Measurements from ENCODE around the gene EFCAB12.
"Not testable (repeated sequence)": the region's sequence is repeated elsewhere in the genome, so short reads cannot be mapped to it uniquely, and the experiment has no call there.

Gene EFCAB12

DNA sequence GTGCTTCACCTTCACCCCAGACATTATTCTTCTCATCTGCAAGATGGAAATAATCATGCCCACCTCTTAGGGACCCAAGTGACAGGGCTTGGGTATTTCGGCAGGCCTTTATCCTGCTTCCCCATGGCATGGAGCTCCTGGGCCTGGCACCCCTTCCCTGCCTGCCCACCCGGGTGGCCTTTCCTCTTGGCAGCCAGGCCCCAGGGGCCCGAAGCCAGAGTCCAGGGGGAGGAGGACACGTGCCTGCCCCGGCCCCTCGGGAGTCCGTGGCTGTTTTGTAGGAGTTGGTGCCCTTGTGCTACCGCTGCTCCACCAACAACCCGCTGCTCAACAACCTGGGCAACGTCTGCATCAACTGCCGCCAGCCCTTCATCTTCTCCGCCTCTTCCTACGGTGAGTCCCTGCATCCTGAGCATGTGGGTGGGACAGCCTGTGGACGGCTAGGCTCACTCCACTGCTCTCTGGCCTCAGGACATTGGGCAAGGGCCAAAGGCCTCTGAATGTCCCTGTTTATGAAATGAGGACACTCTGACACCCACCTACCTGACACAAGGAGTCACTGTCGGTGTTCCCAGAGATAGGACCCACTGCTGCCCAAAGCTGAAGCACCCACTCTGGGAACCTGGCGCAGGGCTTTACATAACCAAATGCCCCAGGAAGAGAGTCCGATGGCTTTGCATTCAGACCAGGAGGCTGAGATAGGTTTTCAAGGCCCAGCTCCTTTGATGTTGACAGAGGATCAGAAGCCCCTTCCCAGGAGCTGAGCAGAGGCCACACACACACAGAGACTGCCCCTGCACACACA is 34.5 kb downstream of the EFCAB12 start:
- not testable (repeated sequence) for DNase-seq (ENCODE audit: low spot score)

DNA sequence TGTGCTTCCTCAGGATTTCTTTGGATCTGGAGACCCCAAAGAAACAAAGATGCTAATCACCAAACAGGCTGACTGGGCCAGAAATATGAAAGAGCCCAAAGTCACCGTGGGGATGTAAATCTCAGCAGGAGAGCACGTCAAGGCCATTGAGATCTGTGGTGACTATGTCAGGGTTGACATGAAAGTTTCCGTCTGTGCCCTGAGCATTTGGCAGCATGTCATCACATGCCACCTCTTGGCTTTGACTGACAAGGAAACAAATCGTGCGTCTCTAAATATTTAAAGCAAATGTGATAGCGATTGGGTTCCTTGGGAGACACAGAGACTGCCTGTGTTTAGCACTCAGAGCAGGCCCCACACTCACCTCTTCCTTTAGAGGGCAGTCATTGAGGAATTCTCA is 35.2 kb downstream of the EFCAB12 start:
- no peak for DNase-seq (ENCODE audit: low spot score)

DNA sequence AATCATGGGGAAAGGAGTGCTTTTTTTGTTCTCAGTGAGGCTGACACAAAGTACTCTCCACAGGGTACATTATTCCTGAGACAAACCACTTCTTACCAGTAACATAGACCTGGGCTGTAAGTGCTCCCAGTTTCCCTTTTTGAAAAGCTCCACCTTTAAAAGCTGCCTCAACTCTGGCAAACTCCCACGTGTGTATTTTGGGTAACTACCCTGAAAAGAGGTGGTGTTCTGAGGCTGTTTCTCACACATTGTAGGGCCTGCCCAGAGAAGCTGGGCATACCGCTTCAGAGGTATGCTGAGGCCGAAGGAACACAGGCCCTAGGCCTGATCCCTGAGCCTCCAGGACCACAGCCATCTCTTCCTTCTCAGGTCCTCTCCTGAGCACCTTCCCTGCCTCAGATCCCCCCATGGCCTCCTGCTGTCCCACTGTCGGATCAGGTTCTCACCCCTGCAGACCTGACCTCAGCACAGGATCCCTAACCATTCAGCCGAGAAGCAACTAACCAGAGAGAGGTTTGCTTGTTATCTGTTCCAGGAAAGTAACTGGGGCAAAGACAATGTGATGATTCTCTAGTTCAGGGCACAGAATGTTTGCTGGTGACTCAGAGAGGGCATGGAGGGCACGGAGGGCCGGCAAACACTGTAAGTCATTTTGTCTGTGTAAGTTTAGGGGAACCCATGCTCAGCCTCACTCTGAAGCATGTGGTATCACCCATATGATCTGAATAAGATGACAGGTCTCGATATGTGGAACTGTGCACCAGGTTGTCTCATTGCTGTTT is 36.1 kb downstream of the EFCAB12 start:
- not testable (repeated sequence) for DNase-seq (ENCODE audit: low spot score)

DNA sequence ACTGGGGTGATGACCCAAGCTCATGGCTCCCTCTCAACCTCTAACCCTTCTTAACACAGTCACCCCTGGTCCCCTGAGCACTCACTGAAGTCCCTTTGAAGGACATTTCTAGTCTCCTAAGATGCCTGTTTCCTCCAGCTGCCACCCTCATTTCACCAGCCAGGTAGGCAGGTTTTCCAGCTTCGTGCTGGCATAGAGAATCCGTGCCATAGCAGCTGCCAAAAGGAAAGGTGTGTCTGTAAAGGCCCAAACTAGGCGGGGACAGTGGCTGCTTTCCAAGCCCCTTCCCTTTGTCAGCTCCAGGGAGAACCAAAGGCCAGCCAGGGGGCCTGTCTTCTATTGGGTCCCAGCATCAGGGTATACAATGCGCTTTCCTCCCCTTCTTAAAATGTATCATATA is 36.9 kb downstream of the EFCAB12 start:
- DNase-seq (ENCODE audit: low spot score), result not testable (repeated sequence)

DNA sequence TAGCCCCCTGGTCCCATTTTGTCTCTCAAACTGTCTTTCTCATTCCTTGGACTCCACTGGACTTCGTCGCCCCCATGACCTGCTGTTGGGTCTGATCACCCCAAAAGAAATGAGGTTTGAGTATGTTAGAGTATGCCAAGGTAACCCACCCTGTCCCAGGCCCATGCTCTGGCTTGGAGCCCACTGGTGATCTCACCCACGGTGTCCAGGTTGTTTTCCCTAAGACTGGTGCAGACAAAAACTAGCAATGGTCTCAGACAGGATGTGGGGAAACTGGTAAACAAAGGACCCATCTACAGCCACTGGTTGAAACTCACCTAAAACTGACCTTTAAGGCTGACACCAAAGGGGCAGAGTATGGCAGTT is 38.9 kb downstream of the EFCAB12 start:
- DNase-seq (ENCODE audit: low spot score), result no peak

DNA sequence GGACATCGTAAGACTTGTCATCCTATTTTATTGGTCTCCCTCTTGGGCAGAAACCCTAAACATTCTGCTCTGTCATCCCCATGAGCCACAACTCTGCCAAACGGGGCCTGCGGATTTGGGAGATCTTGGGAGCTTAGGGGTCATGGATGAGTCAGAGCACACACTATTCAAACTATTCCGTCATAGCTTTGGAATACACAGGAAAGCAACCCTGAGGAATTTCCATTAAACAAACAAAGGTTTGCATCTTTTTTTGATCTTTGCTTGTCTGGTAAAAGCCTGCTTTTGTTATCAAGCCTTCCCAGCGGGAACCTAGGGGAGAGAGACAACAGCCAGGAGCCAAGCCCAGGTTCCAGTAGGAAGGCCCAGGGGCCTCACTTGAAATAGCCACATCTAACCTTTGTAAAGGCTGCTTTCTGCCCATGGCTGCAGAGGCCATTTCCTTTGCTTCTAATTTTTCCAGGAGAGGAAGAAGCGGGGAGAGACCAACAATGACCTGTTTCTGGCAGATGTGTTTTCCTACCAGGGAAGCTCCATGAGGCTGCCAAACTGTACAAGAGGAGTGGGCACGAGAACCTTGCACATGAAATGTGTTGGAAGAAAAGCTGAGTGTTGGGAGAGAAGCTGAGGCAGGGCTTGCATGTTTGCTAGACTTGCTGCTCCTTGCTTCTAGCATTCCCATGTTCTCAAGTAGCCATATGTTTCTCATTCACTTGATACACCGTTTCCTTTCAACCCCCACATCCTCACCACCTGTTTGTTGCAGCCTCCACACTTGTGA is 39.5 kb downstream of the EFCAB12 start:
- peak; percentile 27 for DNase-seq (ENCODE audit: low spot score)

DNA sequence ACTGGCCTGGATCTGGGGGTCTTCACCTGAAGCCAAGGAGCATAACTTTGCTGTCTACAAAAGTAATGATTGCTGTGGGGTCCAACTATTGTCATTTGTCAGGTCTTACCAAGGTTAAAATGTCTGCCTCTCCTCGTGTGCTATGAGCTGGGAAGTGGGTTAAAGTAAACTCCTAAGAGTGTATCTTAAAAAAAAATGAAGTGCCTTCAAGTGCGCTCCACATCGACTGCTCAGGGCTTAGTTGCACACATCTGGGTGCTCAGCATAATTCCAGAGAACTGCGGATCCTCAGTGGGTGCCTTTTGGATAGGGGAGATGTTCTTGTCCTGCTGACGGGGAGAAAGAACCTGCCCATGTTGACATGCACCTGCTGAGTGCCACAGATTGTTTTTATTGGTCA is 40.9 kb downstream of the EFCAB12 start:
- DNase-seq (ENCODE audit: low spot score), result no peak

DNA sequence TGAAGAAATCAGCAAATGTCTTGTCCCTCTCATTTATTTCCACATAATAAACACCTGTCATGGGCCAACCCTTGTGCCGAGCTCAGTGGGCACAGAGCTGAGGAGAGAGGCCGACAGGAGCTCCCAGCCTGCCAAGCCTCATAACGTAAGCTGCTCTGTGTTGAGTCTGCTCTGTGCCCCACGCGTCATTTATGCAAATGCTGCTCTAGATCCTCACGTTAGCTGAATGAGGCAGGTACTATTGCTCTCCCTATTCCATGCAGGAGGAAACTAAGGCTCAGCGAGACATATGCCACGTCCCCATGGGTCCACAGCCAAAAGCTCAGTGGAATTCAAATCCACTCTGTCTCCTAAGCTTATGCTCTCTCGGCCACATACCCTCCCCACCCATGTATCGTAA is 41.5 kb downstream of the EFCAB12 start:
- no peak for DNase-seq (ENCODE audit: low spot score)

DNA sequence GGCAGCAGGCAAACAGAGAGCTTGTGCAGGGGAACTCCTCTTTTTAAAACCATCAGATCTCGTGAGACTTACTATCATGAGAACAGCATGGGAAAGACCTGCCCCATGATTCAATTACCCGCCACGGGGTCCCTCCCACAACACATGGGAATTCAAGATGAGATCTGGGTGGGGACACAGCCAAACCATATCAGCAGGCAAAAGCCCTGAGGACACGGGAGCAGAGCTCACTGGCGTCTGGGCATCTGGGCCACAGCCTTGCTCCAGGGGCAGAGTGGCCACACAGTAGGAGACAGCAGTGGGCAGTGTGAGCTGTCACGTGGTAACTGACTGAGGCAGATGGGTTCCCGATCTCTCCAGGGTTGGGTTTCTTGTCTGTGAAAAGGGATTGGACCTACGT is 42.9 kb downstream of the EFCAB12 start:
- DNase-seq (ENCODE audit: low spot score), result not testable (repeated sequence)

DNA sequence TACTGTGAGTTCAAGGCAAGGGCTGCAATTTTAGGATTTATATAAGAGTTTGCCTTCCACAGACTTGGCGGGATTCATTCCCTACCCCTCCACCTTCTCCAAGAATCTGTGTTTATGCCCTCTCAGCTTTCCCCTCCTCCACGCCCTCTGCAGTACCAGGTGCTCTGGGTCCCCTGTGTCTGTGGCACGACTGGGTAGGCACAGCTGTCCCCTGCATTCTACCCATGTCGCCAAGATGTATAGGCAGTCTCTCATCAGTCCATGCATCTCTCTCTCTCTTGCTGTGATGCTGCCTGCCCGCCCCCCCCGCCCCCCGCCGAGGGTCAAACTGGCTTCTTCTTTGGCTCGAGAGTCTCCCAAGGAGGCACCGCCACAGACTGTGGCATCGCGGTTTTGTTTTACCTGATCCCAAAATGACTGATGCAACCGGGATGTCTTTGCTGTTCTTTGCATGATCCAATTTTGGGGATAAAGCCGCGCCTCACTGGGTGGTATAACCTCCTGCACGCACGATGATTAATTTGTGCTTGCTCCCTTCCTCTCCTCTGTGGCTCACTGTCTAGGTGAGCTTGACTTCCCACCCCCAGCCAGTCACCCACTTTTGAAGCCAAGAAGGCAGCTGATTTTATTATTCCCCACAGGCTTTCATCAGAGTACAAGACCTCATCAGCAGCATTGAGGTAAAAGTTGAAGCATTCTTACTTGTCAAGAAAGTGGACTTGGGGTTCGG is 43.7 kb downstream of the EFCAB12 start:
- DNase-seq (ENCODE audit: low spot score), result no peak

DNA sequence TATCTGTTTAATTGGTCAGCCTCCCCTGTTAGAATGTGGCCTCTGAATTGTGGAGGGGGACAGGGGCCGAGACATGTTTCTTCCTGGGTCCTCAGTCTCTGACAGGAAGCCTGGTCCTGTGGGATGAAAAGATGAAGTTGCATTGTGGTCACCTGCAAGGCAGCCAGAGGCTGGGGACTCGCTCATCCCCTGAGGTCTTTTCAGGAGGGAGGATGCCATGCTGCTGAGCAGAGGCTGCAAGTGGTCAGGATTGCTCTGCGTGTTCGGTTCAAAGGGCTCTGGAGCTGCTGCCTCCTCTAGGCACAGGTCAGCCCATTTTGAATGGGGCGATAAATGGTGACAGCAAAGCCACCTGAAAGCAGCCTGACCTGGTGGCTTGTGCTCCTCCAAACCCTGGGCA is 44.3 kb downstream of the EFCAB12 start:
- DNase-seq (ENCODE audit: low spot score), result not testable (repeated sequence)

DNA sequence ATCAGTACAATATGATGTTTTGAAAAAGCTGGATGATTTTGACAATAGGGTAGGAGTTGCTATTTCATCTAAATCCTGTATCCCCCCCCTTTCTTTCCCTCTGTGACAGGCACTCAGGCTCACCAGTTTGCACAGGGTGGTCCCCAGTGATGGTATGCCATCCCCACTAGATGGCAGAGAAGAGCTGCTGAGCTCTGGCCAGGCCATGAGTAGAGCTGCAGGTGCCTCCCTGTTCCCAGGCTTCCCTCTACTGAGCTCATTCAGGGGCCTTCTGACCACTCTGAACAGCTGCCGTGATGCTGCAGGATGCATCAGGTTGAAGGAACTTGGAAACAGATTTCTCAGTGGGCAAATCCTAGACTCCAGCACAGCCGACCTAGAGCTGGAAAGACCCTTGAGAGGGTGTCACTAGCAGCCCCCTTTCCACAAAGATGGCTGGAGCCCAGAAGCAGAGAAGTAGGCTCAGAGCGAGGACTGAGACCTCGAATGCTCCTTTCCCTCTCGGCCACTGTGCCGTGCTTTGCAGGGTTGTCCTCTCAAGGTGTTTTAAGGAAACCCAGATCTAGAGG is 45.1 kb downstream of the EFCAB12 start:
- peak; percentile 89 for DNase-seq (ENCODE audit: low spot score)

DNA sequence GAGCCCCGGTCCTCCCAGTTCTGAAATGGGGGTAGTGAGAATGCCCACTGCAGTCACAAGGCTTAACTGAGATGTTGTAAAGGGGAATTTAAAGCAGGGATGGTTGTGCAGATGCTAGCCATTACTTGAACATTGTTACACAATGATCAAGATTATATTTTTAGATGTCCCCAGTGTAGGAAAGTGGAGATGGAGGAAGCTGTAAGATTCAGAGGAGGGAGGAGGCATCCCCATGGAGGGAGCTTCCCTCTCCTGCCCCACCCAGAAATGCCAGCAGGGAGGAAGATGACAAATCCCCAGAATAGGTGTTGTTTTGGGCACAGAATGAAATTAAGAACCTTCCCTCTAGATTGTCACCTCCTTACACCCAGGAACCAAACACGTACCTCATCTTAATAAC is 46.1 kb downstream of the EFCAB12 start:
- DNase-seq (ENCODE audit: low spot score), result no peak

DNA sequence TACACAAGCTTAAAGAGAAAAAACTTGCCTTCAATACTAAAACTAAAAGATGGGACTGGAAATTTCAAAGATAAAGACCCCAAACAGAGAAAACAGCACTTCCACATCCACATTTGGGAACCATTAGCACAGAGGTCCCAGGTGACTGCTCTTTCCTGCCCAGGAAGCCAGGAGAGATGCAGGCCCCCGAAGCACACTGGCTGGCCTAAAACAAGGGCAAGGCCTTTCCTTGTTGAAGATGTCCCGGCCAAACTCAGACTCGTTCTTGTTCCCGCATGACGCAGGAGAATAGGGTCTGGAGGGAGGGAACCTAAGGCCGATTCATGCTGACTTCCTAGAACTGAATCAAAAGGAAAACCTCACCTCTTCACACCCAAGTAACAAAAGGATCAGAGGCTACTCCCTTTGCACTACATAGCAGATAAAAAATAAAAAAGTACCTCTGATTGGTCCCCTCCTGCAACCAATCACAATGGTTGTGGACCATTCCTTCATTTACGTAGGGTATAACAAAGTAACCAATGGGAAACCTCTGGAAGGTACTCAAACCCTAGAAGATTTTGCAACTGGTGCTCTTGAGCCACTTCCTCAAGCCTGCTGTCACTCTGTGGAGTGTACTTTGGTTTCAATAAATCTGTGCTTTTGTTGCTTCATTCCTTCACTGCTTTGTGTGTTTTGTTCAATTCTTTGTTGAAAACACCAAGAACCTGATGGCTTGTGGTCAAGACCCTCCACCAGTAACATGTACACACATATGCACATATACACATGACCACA is 48.7 kb downstream of the EFCAB12 start:
- DNase-seq (ENCODE audit: low spot score), result no peak

DNA sequence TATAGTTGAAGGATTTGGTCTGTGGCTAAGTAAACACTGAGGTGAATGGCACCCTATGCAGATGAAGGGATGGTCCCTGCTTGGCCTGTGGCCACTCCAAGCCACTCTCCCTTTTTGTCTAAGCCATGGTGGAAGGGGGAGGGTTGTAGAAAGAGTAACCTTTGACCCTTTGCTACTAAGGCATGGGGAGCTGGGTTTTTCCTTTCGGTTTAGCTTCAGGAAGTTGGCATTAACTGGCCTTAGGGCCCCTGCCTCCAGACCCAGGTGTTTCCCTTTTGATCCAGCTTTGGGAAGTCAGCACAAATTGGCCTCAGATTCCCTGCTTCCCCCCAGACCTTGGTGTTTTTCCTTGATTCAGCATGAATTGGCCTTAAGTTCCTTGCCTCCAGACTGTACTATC is 49.5 kb downstream of the EFCAB12 start:
- DNase-seq (ENCODE audit: low spot score), result no peak

DNA sequence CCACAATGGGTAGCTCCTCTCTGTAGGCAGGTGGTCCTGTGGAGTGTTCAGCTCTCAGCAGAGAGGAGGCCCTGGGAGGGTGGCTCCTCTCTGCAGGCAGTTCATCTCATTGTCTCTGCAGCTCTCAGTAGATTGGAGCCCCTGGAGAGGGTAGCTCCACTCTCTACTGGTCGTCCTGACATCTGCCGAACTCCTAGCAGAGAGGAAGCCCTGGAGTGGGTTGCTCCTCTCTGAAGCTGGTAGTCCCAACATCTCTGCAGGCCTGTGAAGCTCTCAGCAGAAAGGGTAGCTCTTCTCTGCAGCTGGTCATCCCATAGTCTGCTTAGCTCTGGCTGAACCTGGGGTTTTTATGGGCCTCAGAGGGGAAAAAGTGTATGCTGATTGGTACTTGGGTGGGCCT is 50.8 kb downstream of the EFCAB12 start:
- DNase-seq (ENCODE audit: low spot score), result no peak

DNA sequence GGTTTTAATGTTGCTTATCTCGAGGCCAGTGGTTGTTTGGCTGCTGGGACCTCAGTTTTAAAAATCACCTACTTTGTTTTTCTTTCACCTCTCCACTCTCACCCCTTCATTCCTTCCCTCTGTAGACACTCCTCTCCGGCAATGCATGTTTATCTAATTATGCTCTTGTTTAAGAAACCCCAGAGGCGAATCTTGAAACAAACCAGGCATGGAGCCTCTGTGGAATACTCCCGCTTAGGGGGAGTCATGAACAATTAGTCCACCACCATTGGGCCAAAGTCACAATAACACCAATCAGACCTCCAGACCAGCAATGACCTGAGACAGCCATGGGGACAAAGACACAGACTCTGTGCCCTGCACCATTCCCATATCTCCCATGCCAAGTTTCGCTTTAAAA is 53.3 kb downstream of the EFCAB12 start:
- no peak for DNase-seq (ENCODE audit: low spot score)

DNA sequence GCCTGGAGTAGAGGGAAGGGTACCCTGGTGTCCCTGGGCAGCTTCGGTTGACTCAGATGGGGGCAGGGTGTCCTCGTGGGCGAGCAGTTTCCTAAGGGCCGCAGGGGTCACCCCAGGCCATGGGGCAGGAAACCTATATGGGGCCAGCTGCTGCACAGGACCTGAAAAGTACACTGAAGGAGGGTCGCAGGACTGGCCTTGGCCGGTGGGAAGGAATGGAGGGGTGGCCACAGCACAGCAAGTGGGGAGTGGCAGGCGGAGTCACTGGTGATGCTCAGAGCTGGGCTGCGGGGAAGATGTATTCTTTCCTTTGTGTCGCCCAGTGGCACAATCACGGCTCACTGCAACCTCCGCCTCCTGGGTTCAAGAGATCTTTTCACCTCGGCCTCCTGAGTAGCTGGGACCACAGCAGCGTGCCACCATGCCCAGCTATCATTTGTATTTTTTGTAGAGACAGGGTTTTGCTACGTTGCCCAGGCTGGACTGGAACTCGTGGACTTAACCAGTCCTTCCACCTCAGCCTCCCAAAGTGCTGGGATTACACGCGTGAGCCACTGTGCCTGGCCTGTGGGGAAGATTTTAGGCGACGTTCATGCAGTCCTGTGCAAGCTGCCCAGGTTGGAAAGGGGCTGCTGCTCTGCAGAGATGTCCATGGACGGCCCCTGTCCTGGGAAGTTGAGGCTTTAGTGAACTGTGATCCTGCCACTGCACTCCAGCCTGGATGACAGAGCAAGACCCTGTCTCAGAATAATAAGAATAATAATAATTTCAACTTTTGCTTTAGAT is 57.2 kb downstream of the EFCAB12 start:
- DNase-seq (ENCODE audit: low spot score), result no peak

DNA sequence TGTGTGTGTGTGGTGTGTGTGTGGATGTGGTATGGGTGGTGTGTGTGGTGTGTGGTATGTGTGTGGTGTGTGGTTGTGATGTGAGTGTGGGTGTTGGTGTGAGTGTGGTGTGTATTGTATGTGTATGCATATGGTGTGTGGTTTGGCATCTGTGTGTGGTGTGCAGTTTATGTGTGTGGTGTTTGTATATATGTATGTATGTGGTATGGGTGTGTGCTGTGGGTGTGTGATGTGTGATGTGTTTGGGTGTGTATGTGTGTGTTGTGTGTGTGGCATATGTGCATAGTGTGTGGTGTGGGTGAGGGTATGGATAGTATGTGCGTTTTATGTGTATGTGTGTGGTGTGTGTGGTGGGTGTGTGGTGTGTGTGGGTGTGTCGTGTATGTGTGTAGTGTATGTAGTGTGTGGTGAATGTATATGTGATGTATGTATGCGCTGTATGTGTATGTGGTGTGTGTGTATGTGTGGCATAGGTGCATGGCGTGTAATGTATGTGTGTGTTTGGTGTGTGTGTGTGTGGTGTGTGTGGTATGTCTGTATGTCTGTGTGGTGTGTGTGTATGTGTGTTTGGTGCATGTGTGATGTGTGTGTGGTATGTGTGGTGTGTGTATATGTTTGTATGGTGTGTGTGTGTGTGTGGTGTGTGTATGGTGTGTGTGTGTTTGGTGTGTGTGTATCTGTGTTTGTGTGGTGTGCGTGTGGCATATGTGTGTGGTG is 58.0 kb downstream of the EFCAB12 start:
- no peak for DNase-seq (ENCODE audit: low spot score)

Measured in hepatic stellate cell (primary cell).